ENCODE measurements around the gene FCRL2.

DNA sequence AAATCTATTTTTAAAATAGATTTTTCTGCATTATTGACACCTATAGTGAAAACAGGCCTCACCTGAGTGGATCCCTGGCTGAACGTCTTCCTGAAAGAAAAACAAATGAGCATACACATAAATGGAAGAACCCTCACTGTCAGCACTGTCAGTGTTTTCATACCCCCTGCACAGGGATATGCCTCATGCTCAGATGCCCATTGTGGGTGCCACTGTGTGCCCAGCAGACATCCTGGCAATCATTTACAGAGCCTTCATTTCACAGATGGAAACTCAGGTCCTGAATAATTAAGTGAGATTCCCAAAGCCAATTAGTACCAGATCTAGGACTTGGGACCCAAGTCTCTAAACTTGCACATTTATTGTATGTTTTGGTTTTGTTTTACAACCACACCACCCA, 23.1 kb upstream of the FCRL2 start:
- TF ChIP-seq, protein P1, sequence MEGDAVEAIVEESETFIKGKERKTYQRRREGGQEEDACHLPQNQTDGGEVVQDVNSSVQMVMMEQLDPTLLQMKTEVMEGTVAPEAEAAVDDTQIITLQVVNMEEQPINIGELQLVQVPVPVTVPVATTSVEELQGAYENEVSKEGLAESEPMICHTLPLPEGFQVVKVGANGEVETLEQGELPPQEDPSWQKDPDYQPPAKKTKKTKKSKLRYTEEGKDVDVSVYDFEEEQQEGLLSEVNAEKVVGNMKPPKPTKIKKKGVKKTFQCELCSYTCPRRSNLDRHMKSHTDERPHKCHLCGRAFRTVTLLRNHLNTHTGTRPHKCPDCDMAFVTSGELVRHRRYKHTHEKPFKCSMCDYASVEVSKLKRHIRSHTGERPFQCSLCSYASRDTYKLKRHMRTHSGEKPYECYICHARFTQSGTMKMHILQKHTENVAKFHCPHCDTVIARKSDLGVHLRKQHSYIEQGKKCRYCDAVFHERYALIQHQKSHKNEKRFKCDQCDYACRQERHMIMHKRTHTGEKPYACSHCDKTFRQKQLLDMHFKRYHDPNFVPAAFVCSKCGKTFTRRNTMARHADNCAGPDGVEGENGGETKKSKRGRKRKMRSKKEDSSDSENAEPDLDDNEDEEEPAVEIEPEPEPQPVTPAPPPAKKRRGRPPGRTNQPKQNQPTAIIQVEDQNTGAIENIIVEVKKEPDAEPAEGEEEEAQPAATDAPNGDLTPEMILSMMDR (IDR thresholded peaks at IDR 0.05; ENCODE audit: low read depth, low read length), result no peak
- TF ChIP-seq EZH2phosphoT487 (IDR thresholded peaks at IDR 0.05; ENCODE audit: low read depth), result no peak
